ENCODE results near the gene ELP6.

DNA sequence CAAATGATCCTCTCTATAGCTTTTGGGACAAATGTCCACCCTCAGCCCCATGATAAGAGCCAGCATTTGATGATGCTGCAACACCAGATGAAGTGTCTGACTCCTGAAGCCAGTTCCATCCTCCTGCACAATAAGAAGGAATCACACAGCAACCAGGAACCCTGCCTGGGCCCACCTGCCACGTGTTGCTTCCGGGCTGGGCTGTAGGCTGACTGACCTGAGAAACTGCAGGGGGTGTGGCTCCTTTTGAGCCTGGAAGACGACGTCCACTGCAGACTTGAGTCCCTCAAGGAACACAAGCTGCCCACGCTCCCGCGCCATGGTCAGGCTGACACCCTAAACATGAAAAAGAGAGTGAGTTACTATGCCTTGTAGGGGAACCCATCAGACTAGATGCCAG, 9.4 kb downstream of the ELP6 start:
- TF ChIP-seq, protein P1, sequence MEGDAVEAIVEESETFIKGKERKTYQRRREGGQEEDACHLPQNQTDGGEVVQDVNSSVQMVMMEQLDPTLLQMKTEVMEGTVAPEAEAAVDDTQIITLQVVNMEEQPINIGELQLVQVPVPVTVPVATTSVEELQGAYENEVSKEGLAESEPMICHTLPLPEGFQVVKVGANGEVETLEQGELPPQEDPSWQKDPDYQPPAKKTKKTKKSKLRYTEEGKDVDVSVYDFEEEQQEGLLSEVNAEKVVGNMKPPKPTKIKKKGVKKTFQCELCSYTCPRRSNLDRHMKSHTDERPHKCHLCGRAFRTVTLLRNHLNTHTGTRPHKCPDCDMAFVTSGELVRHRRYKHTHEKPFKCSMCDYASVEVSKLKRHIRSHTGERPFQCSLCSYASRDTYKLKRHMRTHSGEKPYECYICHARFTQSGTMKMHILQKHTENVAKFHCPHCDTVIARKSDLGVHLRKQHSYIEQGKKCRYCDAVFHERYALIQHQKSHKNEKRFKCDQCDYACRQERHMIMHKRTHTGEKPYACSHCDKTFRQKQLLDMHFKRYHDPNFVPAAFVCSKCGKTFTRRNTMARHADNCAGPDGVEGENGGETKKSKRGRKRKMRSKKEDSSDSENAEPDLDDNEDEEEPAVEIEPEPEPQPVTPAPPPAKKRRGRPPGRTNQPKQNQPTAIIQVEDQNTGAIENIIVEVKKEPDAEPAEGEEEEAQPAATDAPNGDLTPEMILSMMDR (conservative IDR thresholded peaks at IDR 0.05 in 1 of 2, IDR thresholded peaks at IDR 0.05 in 1 of 2; ENCODE audit: extremely low read depth in 1 of 2, insufficient read depth in 1 of 2, low read depth in 1 of 2, low read length in 2 of 2): no peak
- TF ChIP-seq EZH2 (IDR thresholded peaks at IDR 0.05; ENCODE audit: borderline replicate concordance, low read length): no peak

All from mammary epithelial cell (primary cell).